Right lobe of liver (tissue), 6 donors: Measurements from ENCODE around the gene OTUD5. TPM values are rescaled to one million over a fixed set of nuclear protein-coding genes. Genes with fewer than 3 reads are reported as not detected.

Experiments
- ATAC-seq, 4 donors: fragments of 200-7000 bp; cut with Tn5 transposase; one replicate each; pipeline ENCODE4 v1.9.1; 2020; ENCODE audit warnings: mild to moderate bottlenecking in 4 of 4, moderate library complexity in 4 of 4
- DNase-seq, 3 donors: peaks; one replicate each; pipeline ENCODE4 v3.0.0-alpha.2; 2020
- H3K27ac ChIP-seq, 3 donors: fragments of 200-600 bp; one replicate each; pipeline ENCODE4 v1.8.0; 2022
- H3K27me3 ChIP-seq, 2 donors: fragments of 200-600 bp; one replicate each; pipeline ENCODE4 v1.8.0; 2022
- H3K36me3 ChIP-seq, 4 donors: fragments of 200-600 bp; sonication (generic) in 1 of 4; one replicate each; pipeline versions ENCODE4 v1.5.1 to v1.8.0; 2017 to 2022; ENCODE audit warnings: control low read depth in 1 of 4
- H3K4me1 ChIP-seq, 4 donors: fragments of 200-600 bp; sonication (generic) in 1 of 4; one replicate each; pipeline versions ENCODE4 v1.5.1 to v1.8.0; 2017 to 2022; ENCODE audit warnings: control low read depth in 1 of 4
- H3K4me3 ChIP-seq, 3 donors: fragments of 200-600 bp; one replicate each; pipeline ENCODE4 v1.8.0; 2022
- H3K9me3 ChIP-seq, 4 donors: fragments of 200-600 bp; sonication (generic) in 1 of 4; one replicate each; pipeline versions ENCODE4 v1.5.1 to v1.8.0; 2017 to 2022; ENCODE audit warnings: control low read depth in 1 of 4
- POLR2A ChIP-seq: fragments of 450-650 bp; IDR thresholded peaks from one replicate; pipeline ENCODE4 v1.6.1; 2017; ENCODE audit warnings: antibody characterized with exemption, mild to moderate bottlenecking
- whole genome bisulfite sequencing: methylation state at CpG from one replicate; pipeline ENCODE4 v1.1.6; 2018; ENCODE audit warnings: low coverage, low lambda C conversion rate; ENCODE audit not compliant: insufficient coverage; ENCODE audit errors: missing lambda C conversion rate; 5-methylcytosine and 5-hydroxymethylcytosine counted together
- intact Hi-C, 2 donors: fragments of 100-400 bp; cut with DNase I; formaldehyde crosslinking; loops; one replicate each; pipeline versions ENCODE4 v1.11.2 to v1.14.1; 2022
- total RNA-seq, 6 experiments: library from RNA; depleted of rRNA in 2 of 6; stranded (reverse); fragments of >200 nt in 2 of 6; fragmentation: NEBNext Ultra II Directional in 3 of 6; extraction: Animal tissue kit (Norgen Biotek cat#: 25700) in 3 of 6; gene quantifications; one replicate each; pipeline versions ENCODE4 v1.1.0 to v1.2.4, GENCODE V29; 2016 to 2023
- TF ChIP-seq, protein P1 (sequence below), 4 donors: fragments of 200-600 bp in 3 of 4; fragments of 450-650 bp in 1 of 4; IDR thresholded peaks; one replicate each; pipeline versions ENCODE4 v1.5.1 to v1.8.0; 2016 to 2022; ENCODE audit warnings: antibody characterized with exemption in 4 of 4, mild to moderate bottlenecking in 2 of 4
- donor health status: DM: no; HTN: yes; CAD: no.
- donor health status: DM: no; HTN: no; CAD: no.
- donor health status: DM: no; HTN: no; CAD: no.
- donor health status: DM: no; HTN: yes; CAD: no.
- donor health status: DM: no; HTN: yes; CAD: no.

OTUD5 gene
- total RNA-seq, 6 experiments from 2014 or later, result 14.4 to 24.1 (median 21.6) TPM

DNA sequence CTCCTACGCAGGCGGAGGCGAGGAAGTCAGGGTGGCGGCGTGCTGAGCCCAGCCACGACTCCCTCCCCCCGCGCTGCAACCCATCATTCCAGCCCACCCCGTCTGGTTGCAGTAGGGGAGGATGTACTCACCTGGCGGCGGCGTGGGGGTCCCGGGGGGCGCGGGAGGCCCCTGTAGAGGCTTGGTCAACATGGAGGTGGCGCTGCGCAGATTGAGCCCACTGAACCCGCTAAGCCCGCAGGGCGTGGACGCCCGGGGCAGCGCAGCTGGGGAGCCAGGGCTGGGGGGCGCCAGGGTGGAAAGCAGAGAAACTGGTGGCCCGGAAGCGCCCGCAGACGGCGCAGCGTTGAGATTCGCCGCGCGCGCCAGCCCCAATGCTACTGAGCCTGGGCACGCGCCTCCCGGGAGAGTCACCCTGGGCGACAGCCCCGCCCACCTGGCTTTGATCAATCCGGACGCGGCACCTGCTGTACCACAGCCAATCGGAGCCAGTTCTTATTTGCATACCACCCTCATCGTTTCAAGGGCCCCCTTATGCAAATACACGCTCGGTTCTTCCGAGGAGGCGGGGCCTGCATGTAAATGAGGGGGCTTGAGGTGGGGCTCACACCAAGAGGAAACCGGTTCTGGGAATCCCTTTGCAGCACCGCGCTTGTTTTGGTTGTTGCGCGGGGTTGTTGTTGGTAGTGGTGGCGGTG, 38.6 kb downstream of the OTUD5 start, which contains the start of gene PIM2:
TSS of gene PIM2 (minus strand) at position 382 of the 698 bp plus-strand sequence. CDS start at position 192, 190 bp downstream.
- DNase-seq (peak; percentile 90 to 93 (median 92)), ATAC-seq (peak; percentile 82 to 88 (median 87))
- intact Hi-C loops, result no loop called here
- no peaks in the 10 kb centered on the region for H3K4me1 ChIP-seq
- H3K4me3 ChIP-seq, result peak within 1 kb of the TSS; percentile 49 to 58 (median 51)
- peaks cover 0 to 8% (median 1%) of the 10 kb centered on the region in 4 donors for H3K36me3 ChIP-seq
- H3K27me3 ChIP-seq, result no peaks in the 10 kb centered on the region
- TF ChIP-seq, protein P1, sequence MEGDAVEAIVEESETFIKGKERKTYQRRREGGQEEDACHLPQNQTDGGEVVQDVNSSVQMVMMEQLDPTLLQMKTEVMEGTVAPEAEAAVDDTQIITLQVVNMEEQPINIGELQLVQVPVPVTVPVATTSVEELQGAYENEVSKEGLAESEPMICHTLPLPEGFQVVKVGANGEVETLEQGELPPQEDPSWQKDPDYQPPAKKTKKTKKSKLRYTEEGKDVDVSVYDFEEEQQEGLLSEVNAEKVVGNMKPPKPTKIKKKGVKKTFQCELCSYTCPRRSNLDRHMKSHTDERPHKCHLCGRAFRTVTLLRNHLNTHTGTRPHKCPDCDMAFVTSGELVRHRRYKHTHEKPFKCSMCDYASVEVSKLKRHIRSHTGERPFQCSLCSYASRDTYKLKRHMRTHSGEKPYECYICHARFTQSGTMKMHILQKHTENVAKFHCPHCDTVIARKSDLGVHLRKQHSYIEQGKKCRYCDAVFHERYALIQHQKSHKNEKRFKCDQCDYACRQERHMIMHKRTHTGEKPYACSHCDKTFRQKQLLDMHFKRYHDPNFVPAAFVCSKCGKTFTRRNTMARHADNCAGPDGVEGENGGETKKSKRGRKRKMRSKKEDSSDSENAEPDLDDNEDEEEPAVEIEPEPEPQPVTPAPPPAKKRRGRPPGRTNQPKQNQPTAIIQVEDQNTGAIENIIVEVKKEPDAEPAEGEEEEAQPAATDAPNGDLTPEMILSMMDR (IDR thresholded peaks at IDR 0.05), result peak in 1 of 4 donors; percentile 5
- peak; percentile 98 for TF ChIP-seq POLR2A
- peak within 1 kb of the TSS; percentile 63 to 67 (median 65) for H3K27ac ChIP-seq
- WGBS, result 3% methylated on average over 12 of the region's 55 CpGs
- no peaks in the 10 kb centered on the region for H3K9me3 ChIP-seq

DNA sequence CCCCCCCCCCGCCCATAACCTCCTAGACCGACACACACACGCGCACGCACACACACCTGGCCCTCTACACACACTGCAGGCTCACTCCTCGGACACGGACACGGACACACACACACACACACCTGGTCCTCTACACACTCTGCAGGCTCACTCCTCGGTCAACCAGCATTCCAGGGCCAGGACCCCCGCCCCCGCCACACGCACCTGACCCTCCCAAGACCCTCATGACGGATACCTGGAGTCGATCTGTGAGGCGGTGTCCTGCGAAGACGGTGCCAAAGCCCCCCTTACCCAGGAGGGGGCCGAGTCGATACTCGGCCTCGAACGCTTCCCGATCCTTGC, 39.1 kb downstream of the OTUD5 start:
- DNase-seq (no peak), ATAC-seq (no peak)
- H3K9me3 ChIP-seq, result no peaks in the 10 kb centered on the region
- TF ChIP-seq, protein P1 (IDR thresholded peaks at IDR 0.05), result no peak
- no peak for TF ChIP-seq POLR2A
- H3K4me1 ChIP-seq, result no peaks in the 10 kb centered on the region
- H3K4me3 ChIP-seq, result peak overlapping the region; percentile 49 to 58 (median 51)
- no peaks in the 10 kb centered on the region for H3K27me3 ChIP-seq
- peak overlapping the region; percentile 63 to 67 (median 65) for H3K27ac ChIP-seq
- H3K36me3 ChIP-seq, result peaks cover 0 to 3% (median 2%) of the 10 kb centered on the region in 4 donors
- WGBS, result 27% methylated on average over 9 of the region's 23 CpGs
- intact Hi-C loops, result no loop called here

DNA sequence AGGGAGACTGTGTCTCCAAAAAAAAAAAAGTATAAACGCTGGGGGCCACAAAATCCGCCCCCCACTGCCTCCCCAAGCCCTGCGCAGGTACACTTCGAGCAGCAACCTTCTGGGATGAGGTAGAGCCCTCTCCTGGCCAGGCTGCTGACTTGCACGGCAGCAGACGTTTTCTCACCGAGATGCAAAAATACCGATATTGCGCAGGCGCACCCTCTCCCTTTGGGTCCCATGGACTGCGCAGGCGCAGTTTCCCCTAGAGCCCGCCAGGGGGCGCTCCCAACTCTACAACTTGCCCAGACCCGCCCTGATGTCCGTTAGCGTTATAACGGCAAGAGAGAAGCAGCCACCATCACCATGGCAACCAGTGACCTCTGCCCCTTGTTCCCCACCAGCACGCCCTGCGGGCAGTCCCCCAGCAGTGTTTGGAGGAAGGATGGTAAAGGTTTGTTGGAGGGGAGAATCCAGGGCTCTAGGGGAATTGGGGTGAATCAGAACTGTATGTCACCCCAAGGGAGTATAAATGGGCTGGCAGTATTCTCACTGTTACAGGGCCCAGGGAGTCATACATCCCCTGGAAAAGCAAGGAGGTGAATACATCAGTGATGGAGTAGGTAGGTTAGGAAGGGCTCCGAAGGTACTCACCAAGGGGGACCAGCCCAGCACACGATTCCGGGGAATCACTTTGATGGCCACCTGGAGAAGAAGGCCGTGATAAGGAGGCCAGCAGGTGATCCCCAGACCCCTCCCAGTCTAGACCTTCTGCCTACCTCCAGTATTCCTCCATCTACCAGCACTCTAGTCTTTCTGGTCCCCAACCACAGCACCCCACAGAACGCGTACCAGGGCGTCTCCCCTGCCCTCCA, 40.0 kb downstream of the OTUD5 start:
- DNase-seq (peak; percentile 88 to 93 (median 89)), ATAC-seq (peak; percentile 73 to 83 (median 78))
- Histone ChIP-seq H3K4me3 (no peak overlapping the region), H3K27ac (peak overlapping the region in 1 of 3 donors; percentile 6), H3K36me3 (peaks cover 0 to 3% (median 0%) of the 10 kb centered on the region in 4 donors), H3K27me3 (no peaks in the 10 kb centered on the region), H3K9me3 (no peaks in the 10 kb centered on the region), H3K4me1 (no peaks in the 10 kb centered on the region)
- intact Hi-C loops, result no loop called here
- 28% methylated on average over 17 of the region's 27 CpGs for WGBS
- TF ChIP-seq, protein P1 (IDR thresholded peaks at IDR 0.05), result peak; percentile 92 to 97 (median 93)
- TF ChIP-seq POLR2A, result no peak

DNA sequence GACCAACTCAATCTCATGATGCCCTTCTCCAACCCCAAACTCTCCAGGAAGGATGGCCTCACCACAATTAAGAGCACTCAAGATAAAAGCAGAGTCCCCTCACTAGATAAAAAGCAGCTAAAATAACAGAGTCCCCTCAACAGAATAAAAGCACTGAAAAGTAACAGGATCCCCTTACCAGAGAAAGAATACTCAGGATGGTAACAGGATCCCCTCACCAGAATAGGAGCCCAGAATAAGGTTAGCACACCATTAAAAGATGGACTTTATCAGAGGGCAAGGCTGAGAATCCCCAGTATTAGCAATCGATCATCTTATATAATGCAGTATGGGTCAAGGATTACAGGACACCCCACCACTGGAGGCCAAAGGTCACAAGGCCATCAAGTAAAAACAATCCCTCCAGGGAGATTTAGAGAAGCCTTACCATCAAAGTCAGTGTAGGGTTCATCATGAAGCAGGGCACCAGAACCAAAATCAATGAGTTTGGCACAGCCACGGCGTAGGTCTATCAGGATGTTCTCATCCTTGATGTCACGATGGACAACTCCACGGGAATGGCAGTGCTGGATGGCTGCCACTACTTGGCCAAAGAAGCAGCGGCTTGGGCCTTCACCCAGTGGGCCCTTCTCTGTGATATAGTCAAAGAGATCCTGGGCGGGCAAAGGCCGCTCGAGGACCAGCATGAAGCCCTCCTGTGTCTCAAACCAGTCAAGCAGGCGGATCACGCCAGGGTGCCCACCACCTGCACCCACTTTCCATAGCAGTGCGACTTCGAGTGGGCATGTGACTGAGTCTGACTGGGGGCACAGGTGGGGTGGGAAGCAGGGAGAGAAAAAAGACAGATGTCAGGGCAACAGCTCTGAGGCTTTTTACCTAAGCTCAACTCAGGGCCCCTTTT, 42.6 kb downstream of the OTUD5 start:
- no peak for TF ChIP-seq POLR2A
- TF ChIP-seq, protein P1 (IDR thresholded peaks at IDR 0.05), result no peak
- Histone ChIP-seq H3K4me3 (no peak overlapping the region), H3K27me3 (no peaks in the 10 kb centered on the region), H3K27ac (no peak overlapping the region), H3K9me3 (no peaks in the 10 kb centered on the region), H3K36me3 (peaks cover 0 to 3% (median 0%) of the 10 kb centered on the region in 4 donors), H3K4me1 (no peaks in the 10 kb centered on the region)
- intact Hi-C loops, result no loop called here
- ATAC-seq, result no peak
- no peak for DNase-seq
- WGBS, result 71% methylated on average over 8 of the region's 13 CpGs
